Esophagus muscularis mucosa (tissue), 3 donors: ENCODE results near the gene BFSP2.

ENCODE experiments used
- CTCF ChIP-seq, 3 experiments: fragments of 200-600 bp in 2 of 3; fragments of 450-650 bp in 1 of 3; sonication (generic) in 2 of 3; IDR thresholded peaks; one replicate each; pipeline ENCODE4 v1.5.1; 2017 to 2019; ENCODE audit warnings: antibody characterized with exemption in 3 of 3, mild to moderate bottlenecking in 2 of 3, moderate library complexity in 1 of 3
- EP300 ChIP-seq: sonication (generic); formaldehyde crosslinking; IDR thresholded peaks from one replicate; pipeline ENCODE4 v1.6.1; 2017; ENCODE audit warnings: antibody characterized with exemption

- TF ChIP-seq CTCF (IDR thresholded peaks at IDR 0.05) (no peak), EP300 (no peak)
Observed at GRCh38 chr3:133371676-133372075, 28.2 kb upstream of the BFSP2 start.
